Activated CD4-positive, alpha-beta T cell treated with anti-CD3 and anti-CD28 coated beads, Interleukin-2, amount 10 ng/mL, durations not matched to agents 24 days and 14 days (primary cell): ENCODE data around the gene GEMIN5. TPM values are rescaled to one million over a fixed set of nuclear protein-coding genes. Genes with fewer than 3 reads are reported as not detected.

Source experiments
- DNase-seq: peaks from one replicate; pipeline ENCODE4 v3.0.0; 2022
- H3K27ac Mint-ChIP-seq: one replicate; pipeline ENCODE4 v1.8.0; 2022; ENCODE audit warnings: mild to moderate bottlenecking, mixed read lengths
- H3K27me3 Mint-ChIP-seq: one replicate; pipeline ENCODE4 v1.8.0; 2022; ENCODE audit warnings: mixed read lengths
- H3K36me3 Mint-ChIP-seq: one replicate; pipeline ENCODE4 v1.8.0; 2022; ENCODE audit warnings: low read depth, mild to moderate bottlenecking, mixed read lengths
- H3K4me1 Mint-ChIP-seq: one replicate; pipeline ENCODE4 v1.8.0; 2021; ENCODE audit warnings: mixed read lengths
- H3K4me3 Mint-ChIP-seq: one replicate; pipeline ENCODE4 v1.8.0; 2022; ENCODE audit warnings: mild to moderate bottlenecking, moderate library complexity, mixed read lengths
- H3K9me3 Mint-ChIP-seq: one replicate; pipeline ENCODE4 v1.8.0; 2021; ENCODE audit warnings: mixed read lengths
- intact Hi-C: fragments of 100-400 bp; cut with micrococcal nuclease; formaldehyde crosslinking; loops from one replicate; pipeline ENCODE4 v1.15.1; 2023
- total RNA-seq: library from RNA; stranded (reverse); gene quantifications from 2 replicates; pipeline ENCODE4 v1.2.3, GENCODE V29; 2022

GEMIN5 gene
- total RNA-seq, 1 donor from 2014 or later = 44.7 TPM

GRCh38 chr5:154860123-154860522, 77.9 kb downstream of the GEMIN5 start:
- DNase-seq = peak; percentile 65
- H3K4me1 Mint-ChIP-seq = peaks cover 39% of the 10 kb centered on the region

DNA sequence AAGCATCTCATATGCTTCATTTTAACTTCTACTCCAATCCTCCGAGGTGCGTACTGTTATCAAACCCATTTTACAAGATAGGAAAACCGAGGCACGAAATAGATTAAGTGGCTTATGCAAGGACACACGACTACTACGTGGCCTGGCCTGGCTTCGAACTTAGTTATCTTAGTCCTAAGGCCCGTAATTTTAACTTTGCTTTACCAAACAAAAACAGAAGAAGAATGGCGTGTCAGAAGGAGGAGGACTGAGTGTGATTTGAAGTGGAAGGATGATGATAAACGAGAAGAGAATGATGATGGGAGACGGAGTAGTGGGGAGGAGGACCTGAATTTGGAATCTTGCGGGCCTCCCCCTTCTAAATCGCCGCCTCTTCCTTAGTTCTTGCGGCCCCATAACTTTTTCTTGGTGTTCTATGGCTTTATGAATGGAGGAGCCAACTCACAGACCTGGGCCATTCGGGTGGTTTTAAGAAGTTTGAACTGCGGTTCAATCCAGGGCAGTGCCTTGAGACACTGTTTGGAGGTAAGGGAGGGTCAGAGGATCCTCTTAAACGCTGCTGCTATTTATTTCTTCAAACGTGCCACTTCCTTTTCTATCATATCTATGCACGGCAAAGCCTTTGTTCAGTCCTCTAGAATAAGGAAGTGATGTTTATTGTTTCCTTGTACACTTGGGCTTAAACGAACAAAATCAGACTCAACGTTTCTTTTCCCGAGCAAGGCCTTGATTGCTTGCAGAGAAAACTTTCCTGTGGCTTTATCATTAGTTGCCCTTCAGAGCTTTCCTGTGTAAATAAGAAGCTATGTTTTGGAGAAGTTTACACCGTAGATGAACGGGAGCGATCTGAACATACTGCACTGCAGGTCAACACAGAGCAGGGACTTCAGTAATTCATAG, 78.8 kb downstream of the GEMIN5 start:
- peaks cover 28% of the 10 kb centered on the region for H3K36me3 Mint-ChIP-seq
- intact Hi-C loops = loop anchor here (1.0 to 10.0 kb wide), 6 partner anchors 8 to 822 kb away; partner anchors contain the start of genes FAM114A2, GALNT10, GEMIN5 and MFAP3
- H3K27ac Mint-ChIP-seq = peak overlapping the region; percentile 98
- H3K4me1 Mint-ChIP-seq = peaks cover 38% of the 10 kb centered on the region
- peak overlapping the region; percentile 100 for H3K4me3 Mint-ChIP-seq
- peak; percentile 76 for DNase-seq
- H3K9me3 Mint-ChIP-seq = no peaks in the 10 kb centered on the region
- H3K27me3 Mint-ChIP-seq = no peaks in the 10 kb centered on the region

More at GRCh38 chr5:154860123-154860522, 77.9 kb downstream of the GEMIN5 start:
- intact Hi-C loops = no loop called here
- Mint-ChIP-seq H3K36me3 (peaks cover 33% of the 10 kb centered on the region), H3K9me3 (no peaks in the 10 kb centered on the region), H3K27me3 (no peaks in the 10 kb centered on the region), H3K4me3 (peak overlapping the region; percentile 100), H3K27ac (peak overlapping the region; percentile 98)

GRCh38 chr5:154858297-154858971, 79.6 kb downstream of the GEMIN5 start, which contains the start of gene CNOT8:
CNOT8 (plus strand) TSS chr5:154858627; CDS start chr5:154863279, 4,652 bp downstream.
- H3K36me3 Mint-ChIP-seq = peaks cover 22% of the 10 kb centered on the region
- intact Hi-C loops = loop anchor here (1.0 to 10.0 kb wide), 5 partner anchors 80 to 821 kb away; partner anchors contain the start of genes FAM114A2, GALNT10, GEMIN5 and MFAP3
- H3K4me1 Mint-ChIP-seq = peaks cover 36% of the 10 kb centered on the region
- H3K27ac Mint-ChIP-seq = peak within 1 kb of the TSS; percentile 98
- DNase-seq = peak; percentile 99
- peak within 1 kb of the TSS; percentile 100 for H3K4me3 Mint-ChIP-seq
- H3K27me3 Mint-ChIP-seq = no peaks in the 10 kb centered on the region
- H3K9me3 Mint-ChIP-seq = no peaks in the 10 kb centered on the region

- Mint-ChIP-seq H3K27me3 (no peaks in the 10 kb centered on the region), H3K9me3 (no peaks in the 10 kb centered on the region), H3K36me3 (peaks cover 16% of the 10 kb centered on the region), H3K27ac (peak overlapping the region; percentile 98), H3K4me1 (peaks cover 29% of the 10 kb centered on the region), H3K4me3 (peak overlapping the region; percentile 100)
- intact Hi-C loops = loop anchor here (1.0 to 10.0 kb wide), 6 partner anchors 81 to 820 kb away; partner anchors contain the start of genes FAM114A2, GALNT10, GEMIN5 and LARP1
- DNase-seq = peak; percentile 96
Measured at GRCh38 chr5:154857530-154858296, 80.3 kb downstream of the GEMIN5 start.

- no peaks in the 10 kb centered on the region for H3K9me3 Mint-ChIP-seq
- H3K27me3 Mint-ChIP-seq = peaks cover 2% of the 10 kb centered on the region
- H3K27ac Mint-ChIP-seq = no peak overlapping the region
- intact Hi-C loops = loop anchor here (10.0 kb wide), 1 partner anchor 657 kb away; the partner anchor contains the start of gene GALNT10
- DNase-seq = no peak
- H3K4me3 Mint-ChIP-seq = no peak overlapping the region
- peaks cover 16% of the 10 kb centered on the region for H3K4me1 Mint-ChIP-seq
- H3K36me3 Mint-ChIP-seq = peaks cover 2% of the 10 kb centered on the region
Measured at GRCh38 chr5:154851351-154851750, 86.7 kb downstream of the GEMIN5 start.

- Mint-ChIP-seq H3K27ac (peak within 1 kb of the TSS; percentile 45), H3K4me1 (peaks cover 16% of the 10 kb centered on the region), H3K9me3 (no peaks in the 10 kb centered on the region), H3K27me3 (peaks cover 2% of the 10 kb centered on the region), H3K4me3 (no peak within 1 kb of the TSS), H3K36me3 (peaks cover 4% of the 10 kb centered on the region)
- DNase-seq = no peak
- intact Hi-C loops = loop anchor here (10.0 kb wide), 1 partner anchor 656 kb away; the partner anchor contains the start of gene GALNT10
Measured at GRCh38 chr5:154850255-154851062, 87.6 kb downstream of the GEMIN5 start, which contains the start of gene FAXDC2. FAXDC2 (minus strand) TSS chr5:154850603; CDS start chr5:154838178, 12,425 bp downstream.

GRCh38 chr5:154849791-154850201, 88.2 kb downstream of the GEMIN5 start:
- H3K27me3 Mint-ChIP-seq = peaks cover 2% of the 10 kb centered on the region
- peaks cover 16% of the 10 kb centered on the region for H3K4me1 Mint-ChIP-seq
- no peak overlapping the region for H3K4me3 Mint-ChIP-seq
- no peak for DNase-seq
- H3K27ac Mint-ChIP-seq = peak overlapping the region; percentile 45
- intact Hi-C loops = loop anchor here (10.0 kb wide), 1 partner anchor 655 kb away; the partner anchor contains the start of gene GALNT10
- H3K36me3 Mint-ChIP-seq = peaks cover 4% of the 10 kb centered on the region
- H3K9me3 Mint-ChIP-seq = no peaks in the 10 kb centered on the region

GRCh38 chr5:154849264-154849785, 88.7 kb downstream of the GEMIN5 start:
- no peak for DNase-seq
- no peaks in the 10 kb centered on the region for H3K9me3 Mint-ChIP-seq

DNA sequence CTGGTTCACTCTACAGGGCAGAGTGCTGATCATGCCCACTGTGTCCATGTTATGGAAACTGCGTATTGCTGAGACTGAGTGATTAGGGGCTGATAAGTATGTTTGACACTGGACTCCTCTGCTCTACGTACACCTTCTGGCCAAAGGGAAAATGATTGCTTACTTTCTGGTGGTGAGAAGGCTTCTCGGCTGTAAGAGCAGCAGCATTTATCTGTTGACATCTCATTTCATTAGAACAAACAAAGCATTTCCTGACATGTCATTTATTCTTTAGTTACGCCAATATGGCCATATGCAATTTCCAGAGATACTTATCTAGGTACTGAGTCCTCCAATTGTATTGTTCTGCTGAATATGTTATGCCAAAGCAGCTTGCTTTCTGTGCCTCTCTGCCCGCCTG, 93.2 kb downstream of the GEMIN5 start:
- H3K27me3 Mint-ChIP-seq = no peaks in the 10 kb centered on the region
- intact Hi-C loops = no loop called here
- no peak for DNase-seq
- H3K27ac Mint-ChIP-seq = no peak overlapping the region
- H3K9me3 Mint-ChIP-seq = no peaks in the 10 kb centered on the region
- no peak overlapping the region for H3K4me3 Mint-ChIP-seq
- H3K4me1 Mint-ChIP-seq = peaks cover 8% of the 10 kb centered on the region
- peaks cover 4% of the 10 kb centered on the region for H3K36me3 Mint-ChIP-seq

More at GRCh38 chr5:154849264-154849785, 88.7 kb downstream of the GEMIN5 start:
- H3K27ac Mint-ChIP-seq = no peak overlapping the region
- no peak overlapping the region for H3K4me3 Mint-ChIP-seq
- peaks cover 16% of the 10 kb centered on the region for H3K4me1 Mint-ChIP-seq
- H3K36me3 Mint-ChIP-seq = peaks cover 4% of the 10 kb centered on the region
- intact Hi-C loops = no loop called here
- H3K27me3 Mint-ChIP-seq = peaks cover 2% of the 10 kb centered on the region

- Mint-ChIP-seq H3K36me3 (peaks cover 3% of the 10 kb centered on the region), H3K9me3 (no peaks in the 10 kb centered on the region), H3K4me3 (no peak overlapping the region), H3K27ac (no peak overlapping the region), H3K27me3 (no peaks in the 10 kb centered on the region), H3K4me1 (peaks cover 2% of the 10 kb centered on the region)
- no peak for DNase-seq
- intact Hi-C loops = no loop called here
Measured at GRCh38 chr5:154842689-154843530, 95.1 kb downstream of the GEMIN5 start.

DNA sequence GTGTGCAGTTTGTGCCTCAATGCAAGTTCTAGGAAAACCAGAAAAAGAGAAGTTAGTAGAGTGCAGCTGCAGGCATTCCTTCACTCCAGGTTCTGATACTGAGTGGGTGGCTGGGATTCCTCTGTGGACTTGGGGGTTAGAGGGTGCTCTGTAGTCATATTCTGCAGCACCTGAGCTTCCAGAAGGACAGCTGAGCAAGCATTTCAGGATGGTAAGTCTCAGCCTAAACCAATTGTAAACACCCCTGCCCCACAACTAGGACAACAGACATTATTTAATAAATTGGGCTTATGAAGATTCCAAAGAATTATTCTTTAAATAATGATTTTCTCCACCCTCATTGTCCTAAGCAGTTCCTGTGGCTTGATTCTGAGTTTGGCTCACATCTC, 96.7 kb downstream of the GEMIN5 start:
- intact Hi-C loops = no loop called here
- no peak overlapping the region for H3K4me3 Mint-ChIP-seq
- H3K27me3 Mint-ChIP-seq = no peaks in the 10 kb centered on the region
- no peak overlapping the region for H3K27ac Mint-ChIP-seq
- no peak for DNase-seq
- H3K36me3 Mint-ChIP-seq = peaks cover 2% of the 10 kb centered on the region
- peaks cover 2% of the 10 kb centered on the region for H3K4me1 Mint-ChIP-seq
- no peaks in the 10 kb centered on the region for H3K9me3 Mint-ChIP-seq
